ENCODE measurements around the gene PPP1R14B. TPM values are rescaled to one million over a fixed set of nuclear protein-coding genes. Genes with fewer than 3 reads are reported as not detected.

The PPP1R14B gene
- total and polyA plus RNA-seq, 7 donors, result 129 to 522 (median 236) TPM

GRCh38 chr11:64220271-64220670 lies 26.5 kb downstream of the PPP1R14B start:
- peaks cover 21% of the 10 kb centered on the region for H3K4me1 ChIP-seq
- no peaks in the 10 kb centered on the region for H3K9me3 ChIP-seq
- DNase-seq, result no peak
- H3K4me3 ChIP-seq, result no peak overlapping the region
- H3K36me3 ChIP-seq (ENCODE audit: insufficient read depth in 1 of 2, low read depth in 1 of 2), result peaks cover 0 to 34% of the 10 kb centered on the region in 2 donors
- no peak overlapping the region for H3K27ac ChIP-seq
- TF ChIP-seq CTCF (IDR thresholded peaks at IDR 0.05), result no peak
- no peaks in the 10 kb centered on the region for H3K27me3 ChIP-seq (ENCODE audit: insufficient read depth in 3 of 3, low read length in 2 of 3)
- intact Hi-C loops (cut with DNase I), result no loop called here
- no peak for ATAC-seq
- WGBS, 3 donors, result 89 to 91% (median 91%) methylated on average over 17 of the region's 17 CpGs

- no peaks in the 10 kb centered on the region for H3K27me3 ChIP-seq (ENCODE audit: insufficient read depth in 3 of 3, low read length in 2 of 3)
- no peak overlapping the region for H3K27ac ChIP-seq
- WGBS, 3 donors, result 94 to 98% (median 95%) methylated on average over 10 of the region's 10 CpGs
- ATAC-seq (no peak), DNase-seq (no peak)
- TF ChIP-seq CTCF (IDR thresholded peaks at IDR 0.05), result no peak
- H3K36me3 ChIP-seq (ENCODE audit: insufficient read depth in 1 of 2, low read depth in 1 of 2), result peaks cover 0 to 34% of the 10 kb centered on the region in 2 donors
- intact Hi-C loops (cut with DNase I), result no loop called here
- H3K4me3 ChIP-seq, result no peak overlapping the region
- no peaks in the 10 kb centered on the region for H3K9me3 ChIP-seq
- peaks cover 17% of the 10 kb centered on the region for H3K4me1 ChIP-seq
Observed at GRCh38 chr11:64219755-64220154, 27.0 kb downstream of the PPP1R14B start.

GRCh38 chr11:64219354-64219684 lies 27.4 kb downstream of the PPP1R14B start:
- H3K9me3 ChIP-seq, result no peaks in the 10 kb centered on the region
- no peak for ATAC-seq
- WGBS, 3 donors, result 66 to 82% (median 76%) methylated on average over 6 to 7 of the region's 7 CpGs
- no peak for TF ChIP-seq CTCF (IDR thresholded peaks at IDR 0.05)
- no peak overlapping the region for H3K27ac ChIP-seq
- intact Hi-C loops (cut with DNase I), result no loop called here
- no peak overlapping the region for H3K4me3 ChIP-seq
- no peaks in the 10 kb centered on the region for H3K27me3 ChIP-seq (ENCODE audit: insufficient read depth in 3 of 3, low read length in 2 of 3)
- H3K4me1 ChIP-seq, result peaks cover 13% of the 10 kb centered on the region
- no peak for DNase-seq
- H3K36me3 ChIP-seq (ENCODE audit: insufficient read depth in 1 of 2, low read depth in 1 of 2), result peaks cover 0 to 31% of the 10 kb centered on the region in 2 donors

GRCh38 chr11:64218628-64219353 lies 28.0 kb downstream of the PPP1R14B start:
- Histone ChIP-seq H3K4me1 (peaks cover 13% of the 10 kb centered on the region), H3K9me3 (no peaks in the 10 kb centered on the region), H3K4me3 (no peak overlapping the region), H3K36me3 (ENCODE audit: insufficient read depth in 1 of 2, low read depth in 1 of 2) (peaks cover 0 to 29% of the 10 kb centered on the region in 2 donors), H3K27me3 (ENCODE audit: insufficient read depth in 3 of 3, low read length in 2 of 3) (no peaks in the 10 kb centered on the region), H3K27ac (no peak overlapping the region)
- TF ChIP-seq CTCF (IDR thresholded peaks at IDR 0.05), result no peak
- WGBS, 3 donors, result 40 to 65% (median 57%) methylated on average over 9 to 11 of the region's 11 CpGs
- no peak for DNase-seq
- ATAC-seq, result no peak
- intact Hi-C loops (cut with DNase I), result no loop called here

GRCh38 chr11:64216879-64217278 lies 29.9 kb downstream of the PPP1R14B start:
- H3K27me3 ChIP-seq (ENCODE audit: insufficient read depth in 3 of 3, low read length in 2 of 3), result no peaks in the 10 kb centered on the region
- no peak overlapping the region for H3K4me3 ChIP-seq
- intact Hi-C loops (cut with DNase I), result no loop called here
- peaks cover 0 to 32% of the 10 kb centered on the region in 2 donors for H3K36me3 ChIP-seq (ENCODE audit: insufficient read depth in 1 of 2, low read depth in 1 of 2)
- DNase-seq (no peak), ATAC-seq (no peak)
- no peak overlapping the region for H3K27ac ChIP-seq
- H3K9me3 ChIP-seq, result no peaks in the 10 kb centered on the region
- no peak for TF ChIP-seq CTCF (IDR thresholded peaks at IDR 0.05)
- H3K4me1 ChIP-seq, result no peaks in the 10 kb centered on the region
- WGBS, 3 donors, result 75 to 84% (median 82%) methylated on average over 6 of the region's 6 CpGs

All from psoas muscle (tissue), 8 donors.